ENCODE results near the gene PARD3B.

Gene PARD3B

DNA sequence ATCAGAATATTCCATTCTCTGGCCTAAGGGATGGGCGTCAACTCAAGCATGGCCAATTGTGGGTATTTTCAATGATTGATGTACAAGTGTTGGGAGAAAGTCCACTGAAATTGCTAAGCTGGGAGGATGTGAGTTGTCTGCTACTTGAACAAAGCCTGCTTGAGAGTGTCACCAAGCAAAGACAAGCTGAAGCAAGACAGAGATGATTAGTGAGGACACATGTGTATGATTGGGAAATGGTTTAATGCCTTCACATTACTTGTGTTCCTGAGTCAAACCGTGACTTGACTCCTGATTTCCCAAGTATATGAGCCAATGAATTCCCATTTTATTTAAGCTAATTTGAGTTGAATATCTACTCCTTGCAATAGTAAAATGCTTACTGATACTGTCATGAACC is 1113.3 kb downstream of the PARD3B start:
- no peak for DNase-seq (ENCODE audit: low spot score)

- no peak for DNase-seq (ENCODE audit: low spot score)
These were observed 1114.6 kb downstream of the PARD3B start for GRCh38 chr2:205659922-205660321.

DNA sequence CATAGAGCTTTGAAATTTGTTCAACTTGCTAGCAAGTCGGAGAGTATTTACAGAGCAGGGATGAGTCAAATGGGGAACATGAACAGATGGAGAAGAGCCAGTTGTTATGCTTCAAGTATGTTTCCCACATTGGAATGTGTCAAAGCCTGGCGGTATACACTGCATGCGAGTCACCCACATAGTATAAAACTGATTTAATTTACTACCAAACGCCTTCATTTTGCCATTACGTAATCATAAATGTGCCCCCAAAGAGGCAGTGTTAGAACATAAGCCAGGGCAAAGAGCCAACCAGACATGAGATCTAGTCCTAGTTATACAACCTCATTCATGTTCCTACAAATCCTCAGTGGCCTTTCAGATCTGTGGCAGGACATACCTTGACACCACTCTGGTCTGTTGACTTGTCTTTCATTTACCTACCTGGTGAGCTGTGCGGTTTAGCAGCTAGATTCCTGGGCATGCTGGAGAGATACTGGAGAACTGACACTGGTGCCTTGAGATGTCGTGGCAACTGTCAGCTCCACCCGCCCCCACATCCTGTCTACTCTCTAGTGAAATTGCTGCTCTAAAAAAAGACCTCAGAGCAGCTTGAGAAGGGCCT is 1115.3 kb downstream of the PARD3B start:
- DNase-seq (ENCODE audit: low spot score): no peak

DNA sequence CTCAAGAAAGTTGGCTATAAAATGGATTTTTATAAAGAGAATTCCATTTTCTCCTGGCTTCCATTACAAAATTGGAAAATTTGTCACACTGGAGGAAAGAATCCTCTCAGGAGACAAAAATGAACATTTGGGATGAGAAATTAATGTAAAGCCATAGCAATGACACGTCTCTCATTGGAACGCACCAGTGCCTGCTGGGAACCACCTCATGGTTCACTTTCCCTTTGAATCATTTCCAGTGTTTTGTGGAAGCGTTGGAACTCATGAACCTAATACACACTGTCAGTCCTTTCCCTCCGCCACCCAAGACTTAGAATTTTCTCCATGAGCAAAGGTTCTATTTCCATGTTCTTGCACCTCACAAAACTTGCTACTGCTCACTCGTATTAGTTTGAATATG is 1116.0 kb downstream of the PARD3B start:
- no peak for DNase-seq (ENCODE audit: low spot score)

GRCh38 chr2:205662206-205662965 is 1117.1 kb downstream of the PARD3B start:
- no peak for DNase-seq (ENCODE audit: low spot score)

DNA sequence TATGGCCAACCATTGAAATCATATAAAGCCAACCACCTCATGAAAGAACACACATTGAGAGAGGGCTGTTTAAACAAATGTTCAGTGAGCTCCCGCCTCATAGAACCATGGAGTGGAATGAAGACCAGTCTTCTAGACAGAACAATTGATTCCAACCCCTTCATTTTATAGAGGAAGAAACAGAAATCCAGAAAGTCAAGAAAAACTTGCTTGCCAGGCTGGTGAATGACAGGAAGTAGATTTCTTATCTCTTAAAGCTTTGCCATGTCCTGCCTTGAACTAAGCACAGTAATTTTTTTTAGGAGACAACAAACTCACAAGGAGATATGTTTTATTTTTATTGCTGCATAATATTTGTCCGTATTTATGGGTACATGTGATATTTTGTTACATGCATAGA is 1120.5 kb downstream of the PARD3B start:
- DNase-seq (ENCODE audit: low spot score): no peak
